GM19193 (cell line): Measurements from ENCODE around the gene GSN.

Experiments used
- POLR2A ChIP-seq: IDR thresholded peaks from 4 replicates; pipeline ENCODE4 v1.6.1; 2011; ENCODE audit not compliant: insufficient read depth, insufficient read length; ENCODE audit errors: extremely low read depth

Gene GSN

DNA sequence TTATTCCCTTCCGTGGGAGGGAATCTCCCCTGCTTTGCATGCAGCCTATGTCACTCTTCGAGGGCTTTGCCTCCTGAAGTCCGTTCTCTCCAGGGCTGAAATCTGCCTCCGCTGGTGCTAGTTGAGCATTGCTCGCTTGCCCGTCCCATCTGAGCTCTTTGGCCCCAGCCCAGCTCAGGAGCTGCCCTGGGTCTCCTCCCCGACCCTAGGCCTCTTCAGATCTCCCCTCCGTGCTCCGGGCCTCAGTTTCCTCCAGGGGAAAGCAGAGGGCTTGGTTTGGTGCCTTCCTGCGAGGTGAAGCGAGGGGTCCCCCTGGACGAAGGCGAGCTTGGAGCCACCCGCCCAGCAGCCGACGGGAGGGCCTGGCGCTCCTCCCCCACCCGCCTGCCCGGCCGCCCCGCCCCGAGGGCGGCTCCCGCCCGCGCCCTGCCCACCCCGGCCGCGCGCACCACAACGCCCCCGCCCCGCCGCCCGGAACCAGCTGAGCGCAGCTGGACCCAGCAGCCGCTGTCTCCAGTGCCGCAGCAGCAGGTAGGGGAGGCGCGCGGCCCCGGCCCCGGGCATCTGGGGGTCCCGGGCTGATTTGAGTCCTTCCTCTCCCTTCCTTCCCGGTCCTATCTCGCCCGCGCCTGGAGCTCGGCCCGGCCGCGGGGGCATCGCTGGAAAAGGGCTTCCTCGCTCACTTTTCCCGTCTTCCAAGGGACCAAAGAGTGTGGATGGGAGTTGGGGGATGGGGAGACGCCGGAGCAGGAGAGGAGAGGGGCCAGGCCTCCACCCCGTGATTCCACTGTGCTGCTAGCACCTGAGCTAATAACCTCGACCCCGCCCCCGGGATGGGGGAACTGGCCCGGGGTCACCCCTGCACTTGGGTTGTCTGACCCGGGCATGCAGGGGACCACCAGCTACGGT lies at the start of gene GSN:
GSN (plus strand) TSS at position 474 of the 909 bp plus-strand sequence. CDS start 33,810 bp downstream, outside the sequence.
- no peak for TF ChIP-seq POLR2A

DNA sequence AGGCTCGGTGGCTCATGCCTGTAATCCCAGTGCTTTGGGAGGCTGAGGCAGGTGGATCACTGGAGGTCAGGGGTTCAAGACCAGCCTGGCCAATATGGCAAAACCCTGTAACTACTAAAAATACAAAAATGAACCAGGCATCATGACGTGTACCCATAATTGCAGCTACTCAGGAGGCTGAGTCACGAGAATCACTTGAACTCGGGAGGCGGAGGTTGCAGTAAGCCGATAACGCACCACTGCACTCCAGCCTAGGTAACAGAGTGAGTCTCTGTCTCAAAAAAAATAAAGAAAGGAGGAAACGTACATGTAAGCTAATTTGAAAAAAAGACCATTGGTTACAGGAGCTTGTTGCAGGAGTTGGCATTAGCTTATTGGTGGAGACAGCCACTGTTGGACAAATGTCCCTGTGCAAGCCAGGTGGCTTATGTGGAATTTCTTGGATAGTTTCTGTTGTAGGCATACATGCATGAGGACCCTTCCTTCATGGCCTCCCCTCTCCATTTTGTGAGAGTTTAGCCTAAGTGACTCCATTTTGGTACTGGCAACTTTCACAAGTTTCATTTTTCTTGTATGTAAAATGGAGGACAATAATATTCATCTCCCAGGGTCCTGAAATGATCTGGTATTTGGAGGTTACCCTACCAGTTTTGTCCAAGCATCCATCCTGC lies 49.5 kb upstream of the GSN start:
- TF ChIP-seq POLR2A = no peak

DNA sequence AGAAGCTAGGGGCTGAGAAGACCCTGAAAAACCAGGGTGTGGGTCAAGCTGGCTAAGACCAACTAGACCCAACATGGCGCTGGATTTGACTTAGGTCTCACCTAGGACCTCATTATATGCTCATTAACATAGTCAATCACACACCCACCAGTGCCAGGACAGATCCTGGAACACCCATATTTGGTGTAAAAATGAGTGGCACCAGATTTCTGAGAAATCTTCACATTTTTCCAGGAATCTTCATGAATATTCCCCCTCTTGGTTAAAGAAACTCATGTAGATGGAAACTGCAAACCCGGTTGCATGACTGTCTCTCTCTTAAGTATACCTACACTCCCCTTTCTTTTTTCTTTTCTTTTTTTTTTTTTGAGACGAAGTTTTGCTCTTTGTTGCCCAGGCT lies 48.4 kb upstream of the GSN start:
- no peak for TF ChIP-seq POLR2A

DNA sequence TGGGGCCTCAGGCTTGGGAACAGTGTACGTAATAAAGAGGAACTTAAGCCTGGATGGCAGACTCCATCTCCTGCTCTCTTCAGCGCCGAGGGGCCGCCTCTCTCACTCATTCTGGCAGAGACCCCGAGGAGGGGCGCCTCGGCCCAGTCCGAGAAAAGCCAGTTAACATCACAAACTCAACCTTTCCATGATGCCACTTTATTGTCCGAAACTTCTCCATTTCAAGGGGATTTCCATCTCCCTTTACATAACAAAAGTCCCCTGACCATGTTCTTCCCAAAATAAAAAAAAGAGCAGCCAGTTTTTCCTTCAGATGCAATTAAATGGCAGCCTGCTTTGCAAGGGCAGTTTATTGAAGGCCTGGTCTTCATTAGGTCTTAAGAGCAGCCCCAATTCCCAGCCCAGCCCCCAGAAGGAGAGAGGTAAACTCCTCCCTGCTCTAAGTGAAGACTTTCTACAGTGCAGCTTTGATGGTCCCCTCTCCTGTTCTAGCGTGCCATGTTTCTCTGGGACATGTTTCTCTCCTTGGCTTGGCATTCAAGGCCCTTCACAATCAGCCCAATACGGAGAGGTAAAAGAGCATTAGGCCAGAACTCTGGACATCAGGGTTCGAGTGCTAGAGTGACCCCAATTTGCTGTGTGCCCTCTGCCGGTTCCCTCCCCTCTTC lies 46.8 kb upstream of the GSN start:
- no peak for TF ChIP-seq POLR2A

DNA sequence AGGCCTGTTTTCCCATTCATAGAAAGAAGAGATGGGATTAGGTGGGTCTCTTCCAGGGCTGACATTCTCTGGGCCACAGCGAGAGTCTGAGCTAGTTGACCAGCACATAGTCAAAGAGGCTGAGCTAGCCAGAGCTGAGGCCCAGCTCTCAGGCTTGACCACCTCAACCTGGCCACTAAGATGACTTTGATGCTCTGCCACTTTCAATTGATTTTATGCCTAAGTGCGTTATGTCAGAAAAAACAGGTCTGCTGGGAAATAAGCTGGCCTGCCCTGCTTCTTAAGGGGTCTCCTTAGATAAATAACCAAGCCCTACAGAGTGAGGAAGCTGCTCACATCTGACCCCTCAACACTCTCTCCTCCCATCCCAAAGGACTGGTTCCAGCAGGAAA lies 46.3 kb upstream of the GSN start:
- TF ChIP-seq POLR2A = no peak

DNA sequence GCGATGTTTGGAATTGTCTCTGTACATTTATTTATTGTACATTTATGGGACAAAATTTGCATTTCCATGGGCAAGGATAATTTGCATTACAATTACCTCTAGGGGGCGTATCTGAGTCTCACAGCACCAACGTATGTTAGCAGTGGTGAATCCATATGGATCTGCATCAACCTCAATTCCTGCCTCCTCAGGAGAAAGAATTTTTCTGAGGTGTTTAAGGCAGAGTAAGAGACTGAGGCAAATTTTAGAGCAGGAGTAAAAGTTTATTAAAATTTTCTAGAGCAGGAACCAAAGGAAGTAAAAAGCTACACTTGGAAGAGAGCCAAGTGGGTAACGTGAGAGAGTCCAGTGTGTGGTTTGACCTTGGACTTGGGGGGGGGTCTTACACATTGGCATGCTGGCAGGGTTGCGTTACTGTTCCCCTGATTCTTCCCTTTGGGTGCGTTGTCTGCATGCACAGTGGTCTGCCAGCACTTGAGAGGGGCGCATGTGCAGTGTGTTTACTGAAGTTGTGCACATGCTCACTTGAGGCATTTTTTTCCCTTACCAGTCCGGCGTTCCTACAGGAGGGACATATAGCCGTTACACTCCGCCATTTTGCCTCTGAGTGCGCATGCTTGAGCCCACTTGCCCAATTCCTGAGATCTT lies 45.3 kb upstream of the GSN start:
- TF ChIP-seq POLR2A = no peak

DNA sequence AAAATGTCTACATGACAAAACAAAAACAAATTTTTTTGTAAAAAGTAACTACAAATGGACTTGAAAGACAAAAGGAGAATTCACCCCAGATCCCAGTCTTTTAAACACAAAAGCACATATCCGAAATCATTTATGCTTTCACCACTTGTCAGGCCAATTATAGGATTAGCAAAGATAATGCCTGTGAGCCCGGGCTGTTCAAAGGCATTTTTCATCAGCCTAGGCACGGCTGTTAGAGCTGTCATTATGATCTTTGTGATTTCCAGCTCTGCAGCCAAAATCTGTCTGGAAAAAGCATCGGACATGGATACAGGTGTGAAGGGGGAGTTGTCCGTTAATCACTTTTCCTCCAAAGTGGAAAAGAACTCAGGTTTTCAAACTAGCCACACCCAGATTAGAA lies 42.7 kb upstream of the GSN start:
- no peak for TF ChIP-seq POLR2A

DNA sequence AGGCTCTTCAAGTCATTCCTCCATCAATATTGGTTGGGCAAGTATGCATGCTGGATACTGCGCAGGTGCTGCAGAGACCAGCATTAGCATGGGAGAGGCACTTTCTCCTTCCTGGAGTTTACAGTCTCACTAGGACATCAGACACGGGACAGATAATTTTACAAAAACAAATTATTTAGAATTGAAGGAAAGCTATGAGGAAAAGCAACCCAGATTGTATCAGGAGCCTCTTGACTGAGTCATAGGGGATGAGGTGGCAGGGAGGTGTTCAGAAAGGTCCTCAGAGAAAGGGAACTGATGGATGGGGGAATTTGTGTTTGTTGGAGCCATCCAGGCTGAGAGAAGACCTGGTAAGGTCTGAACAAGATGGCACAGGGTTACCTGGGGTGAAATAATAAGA lies 41.8 kb upstream of the GSN start:
- TF ChIP-seq POLR2A = no peak

DNA sequence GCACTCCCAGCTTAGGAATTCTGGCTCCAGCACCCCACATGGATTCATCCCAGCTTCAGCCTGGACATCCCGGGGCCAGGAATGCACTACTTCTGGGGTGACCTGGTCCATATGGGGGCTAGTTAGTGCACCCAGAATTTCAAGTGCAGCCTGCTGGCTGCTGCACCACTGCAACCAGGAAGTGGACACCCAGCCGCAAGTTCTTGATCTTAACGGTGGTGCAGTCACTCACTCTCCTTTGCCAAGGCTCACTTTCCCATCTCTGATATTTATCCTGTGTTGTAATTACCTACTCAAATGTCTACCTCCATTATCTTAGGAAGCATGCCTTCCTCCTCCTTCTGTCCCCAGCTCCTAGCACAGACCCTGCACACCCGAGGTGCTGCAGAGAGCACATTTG lies 40.1 kb upstream of the GSN start:
- TF ChIP-seq POLR2A = no peak

DNA sequence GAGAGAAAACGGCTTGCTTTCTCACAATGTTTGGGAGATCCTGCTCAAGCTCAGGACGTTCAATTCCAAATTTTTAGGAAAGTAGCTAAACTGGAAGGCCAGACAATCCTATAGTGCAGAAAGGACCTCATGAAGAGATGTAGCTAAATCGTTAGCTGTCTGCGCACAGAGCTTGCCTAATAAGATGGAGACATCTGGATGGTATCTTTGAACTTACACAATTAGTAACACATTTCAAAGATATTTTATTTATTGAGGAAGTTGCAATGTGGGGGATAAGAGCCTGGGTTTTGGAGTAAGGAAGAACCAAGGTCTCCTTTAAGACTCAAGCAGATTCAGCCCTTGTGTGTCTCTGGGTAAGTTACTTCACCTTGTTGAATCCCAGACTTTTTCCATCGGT lies 37.7 kb upstream of the GSN start:
- no peak for TF ChIP-seq POLR2A

DNA sequence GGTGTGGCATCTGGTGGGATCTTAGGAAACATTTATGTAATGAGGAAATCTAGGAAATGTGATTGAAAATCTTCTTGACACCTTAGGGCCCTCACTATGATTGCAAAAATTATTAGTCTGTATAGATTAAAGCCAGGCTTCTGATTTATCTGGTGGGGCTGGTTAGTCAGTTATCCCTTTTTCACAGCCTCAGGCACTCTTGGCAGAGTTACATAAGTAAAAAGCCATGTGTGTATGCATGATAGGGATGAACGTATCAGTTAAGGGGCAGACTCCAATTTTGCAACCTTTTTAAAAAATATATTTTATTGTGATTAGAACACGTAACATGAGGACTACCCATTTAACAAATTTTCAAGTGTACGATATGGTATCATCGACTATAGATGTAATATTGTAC lies 35.7 kb upstream of the GSN start:
- TF ChIP-seq POLR2A = no peak

DNA sequence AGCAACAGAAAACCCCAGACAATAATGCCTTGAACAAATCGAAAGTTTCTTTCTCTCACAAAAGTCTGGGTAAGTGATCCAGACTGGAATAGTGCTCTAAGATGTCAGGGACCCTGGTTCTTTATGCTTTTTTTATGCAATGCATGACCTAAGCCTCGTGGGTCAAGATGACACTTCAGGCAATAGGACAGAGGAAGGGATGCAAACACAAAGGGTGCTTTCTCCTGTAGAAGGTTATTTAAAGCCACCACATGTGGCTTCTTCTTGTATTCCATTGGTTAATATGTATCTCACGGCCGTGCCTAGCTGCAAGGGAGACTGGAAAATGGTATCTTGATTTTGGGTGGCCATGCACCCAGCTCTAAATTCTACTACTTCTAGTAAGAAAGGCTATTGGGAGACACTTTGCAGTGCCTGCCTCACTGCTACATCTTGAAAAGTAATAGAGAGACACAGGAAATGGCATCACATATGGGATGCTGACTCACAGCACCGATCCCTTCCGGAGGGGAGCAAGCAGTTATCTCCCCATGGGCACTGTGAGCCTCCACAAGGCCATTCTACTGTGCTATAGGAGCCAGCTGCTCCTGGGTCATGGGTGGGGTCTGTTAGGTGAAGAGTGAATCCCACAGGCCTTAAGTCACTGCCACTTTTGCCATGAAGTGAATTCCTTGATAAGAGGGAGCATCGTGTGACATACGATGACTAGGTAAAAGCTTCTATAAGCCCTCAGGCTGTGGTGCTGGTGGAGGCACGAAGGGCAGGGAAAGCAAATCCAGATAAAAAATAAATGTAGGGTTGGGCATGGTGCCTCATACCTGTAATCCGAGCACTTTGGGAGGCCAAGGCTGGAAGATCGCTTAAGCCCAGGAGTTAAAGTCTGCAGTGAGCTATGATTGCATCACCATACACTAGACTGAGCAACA lies 33.8 kb upstream of the GSN start:
- TF ChIP-seq POLR2A = no peak

DNA sequence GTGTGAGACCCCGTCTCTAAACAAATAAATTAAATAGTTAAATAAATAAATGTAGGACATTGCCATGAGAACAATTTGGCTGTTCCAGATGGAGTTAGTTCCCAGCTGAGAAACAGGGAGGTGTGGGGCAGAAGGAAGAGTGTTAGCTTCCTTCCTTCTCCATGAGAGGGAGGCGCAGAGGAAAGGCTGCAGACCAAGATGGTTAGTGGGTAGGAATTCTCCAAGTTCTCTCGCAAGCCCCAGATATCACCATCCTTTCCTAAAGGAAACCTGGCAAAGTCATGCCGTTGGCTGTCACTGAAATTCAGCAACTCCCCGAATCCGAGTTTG lies 33.2 kb upstream of the GSN start:
- TF ChIP-seq POLR2A = no peak

DNA sequence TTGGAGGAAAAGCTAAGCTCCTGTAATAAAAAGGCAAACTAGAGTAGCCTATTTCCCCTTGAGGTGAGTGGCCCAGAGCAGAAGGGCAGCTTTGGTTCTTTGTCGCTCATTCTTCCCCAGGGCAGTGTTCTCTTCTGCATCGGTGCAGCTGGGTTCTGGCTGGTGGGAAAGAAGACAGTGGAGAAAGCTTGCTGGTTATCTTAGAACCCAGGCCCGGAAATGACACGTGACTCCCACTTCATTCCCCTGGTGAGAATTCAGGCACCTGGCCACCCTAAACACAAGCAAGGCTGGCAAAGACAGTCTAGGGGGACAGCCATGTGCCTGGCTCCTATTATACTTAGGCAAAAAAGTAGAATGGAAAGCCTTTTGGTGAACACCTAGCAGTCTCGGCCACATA lies 32.5 kb upstream of the GSN start:
- TF ChIP-seq POLR2A = no peak
